ENCODE measurements around the gene MYO18B.

Gene MYO18B

GRCh38 chr22:25880524-25880923, 138.5 kb downstream of the MYO18B start:
- DNase-seq (ENCODE audit: low read depth in 1 of 2, low spot score in 1 of 2), result no peak
- H3K27ac ChIP-seq (replicated peaks), result no peak overlapping the region
- H3K4me3 ChIP-seq (replicated peaks; ENCODE audit: insufficient read depth, low read length), result no peak overlapping the region
- no peak for TF ChIP-seq SPI1 (IDR thresholded peaks at IDR 0.05; ENCODE audit: borderline replicate concordance, low read depth)
- TF ChIP-seq, protein P1, sequence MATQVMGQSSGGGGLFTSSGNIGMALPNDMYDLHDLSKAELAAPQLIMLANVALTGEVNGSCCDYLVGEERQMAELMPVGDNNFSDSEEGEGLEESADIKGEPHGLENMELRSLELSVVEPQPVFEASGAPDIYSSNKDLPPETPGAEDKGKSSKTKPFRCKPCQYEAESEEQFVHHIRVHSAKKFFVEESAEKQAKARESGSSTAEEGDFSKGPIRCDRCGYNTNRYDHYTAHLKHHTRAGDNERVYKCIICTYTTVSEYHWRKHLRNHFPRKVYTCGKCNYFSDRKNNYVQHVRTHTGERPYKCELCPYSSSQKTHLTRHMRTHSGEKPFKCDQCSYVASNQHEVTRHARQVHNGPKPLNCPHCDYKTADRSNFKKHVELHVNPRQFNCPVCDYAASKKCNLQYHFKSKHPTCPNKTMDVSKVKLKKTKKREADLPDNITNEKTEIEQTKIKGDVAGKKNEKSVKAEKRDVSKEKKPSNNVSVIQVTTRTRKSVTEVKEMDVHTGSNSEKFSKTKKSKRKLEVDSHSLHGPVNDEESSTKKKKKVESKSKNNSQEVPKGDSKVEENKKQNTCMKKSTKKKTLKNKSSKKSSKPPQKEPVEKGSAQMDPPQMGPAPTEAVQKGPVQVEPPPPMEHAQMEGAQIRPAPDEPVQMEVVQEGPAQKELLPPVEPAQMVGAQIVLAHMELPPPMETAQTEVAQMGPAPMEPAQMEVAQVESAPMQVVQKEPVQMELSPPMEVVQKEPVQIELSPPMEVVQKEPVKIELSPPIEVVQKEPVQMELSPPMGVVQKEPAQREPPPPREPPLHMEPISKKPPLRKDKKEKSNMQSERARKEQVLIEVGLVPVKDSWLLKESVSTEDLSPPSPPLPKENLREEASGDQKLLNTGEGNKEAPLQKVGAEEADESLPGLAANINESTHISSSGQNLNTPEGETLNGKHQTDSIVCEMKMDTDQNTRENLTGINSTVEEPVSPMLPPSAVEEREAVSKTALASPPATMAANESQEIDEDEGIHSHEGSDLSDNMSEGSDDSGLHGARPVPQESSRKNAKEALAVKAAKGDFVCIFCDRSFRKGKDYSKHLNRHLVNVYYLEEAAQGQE (IDR thresholded peaks at IDR 0.05; ENCODE audit: insufficient replicate concordance, low read depth), result no peak
- TF ChIP-seq GABPA (IDR thresholded peaks at IDR 0.05; ENCODE audit: low read depth), result no peak
- no peak for TF ChIP-seq POLR2AphosphoS5 (IDR thresholded peaks at IDR 0.05; ENCODE audit: low read depth)
- TF ChIP-seq, protein P2, sequence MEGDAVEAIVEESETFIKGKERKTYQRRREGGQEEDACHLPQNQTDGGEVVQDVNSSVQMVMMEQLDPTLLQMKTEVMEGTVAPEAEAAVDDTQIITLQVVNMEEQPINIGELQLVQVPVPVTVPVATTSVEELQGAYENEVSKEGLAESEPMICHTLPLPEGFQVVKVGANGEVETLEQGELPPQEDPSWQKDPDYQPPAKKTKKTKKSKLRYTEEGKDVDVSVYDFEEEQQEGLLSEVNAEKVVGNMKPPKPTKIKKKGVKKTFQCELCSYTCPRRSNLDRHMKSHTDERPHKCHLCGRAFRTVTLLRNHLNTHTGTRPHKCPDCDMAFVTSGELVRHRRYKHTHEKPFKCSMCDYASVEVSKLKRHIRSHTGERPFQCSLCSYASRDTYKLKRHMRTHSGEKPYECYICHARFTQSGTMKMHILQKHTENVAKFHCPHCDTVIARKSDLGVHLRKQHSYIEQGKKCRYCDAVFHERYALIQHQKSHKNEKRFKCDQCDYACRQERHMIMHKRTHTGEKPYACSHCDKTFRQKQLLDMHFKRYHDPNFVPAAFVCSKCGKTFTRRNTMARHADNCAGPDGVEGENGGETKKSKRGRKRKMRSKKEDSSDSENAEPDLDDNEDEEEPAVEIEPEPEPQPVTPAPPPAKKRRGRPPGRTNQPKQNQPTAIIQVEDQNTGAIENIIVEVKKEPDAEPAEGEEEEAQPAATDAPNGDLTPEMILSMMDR (IDR thresholded peaks at IDR 0.05; ENCODE audit: insufficient read depth, low read length), result no peak
- H3K27me3 ChIP-seq (ENCODE audit: insufficient read depth, poor library complexity, severe bottlenecking), result peaks cover 2% of the 10 kb centered on the region

GRCh38 chr22:25881210-25881755, 139.3 kb downstream of the MYO18B start:
- DNase-seq (ENCODE audit: low read depth in 1 of 2, low spot score in 1 of 2), result no peak
- Histone ChIP-seq H3K27ac (replicated peaks) (no peak overlapping the region), H3K27me3 (ENCODE audit: insufficient read depth, poor library complexity, severe bottlenecking) (peaks cover 2% of the 10 kb centered on the region), H3K4me3 (replicated peaks; ENCODE audit: insufficient read depth, low read length) (no peak overlapping the region)
- TF ChIP-seq POLR2AphosphoS5 (IDR thresholded peaks at IDR 0.05; ENCODE audit: low read depth) (no peak), SPI1 (IDR thresholded peaks at IDR 0.05; ENCODE audit: borderline replicate concordance, low read depth) (no peak), GABPA (IDR thresholded peaks at IDR 0.05; ENCODE audit: low read depth) (no peak)
- TF ChIP-seq, protein P2 (IDR thresholded peaks at IDR 0.05; ENCODE audit: insufficient read depth, low read length), result no peak
- TF ChIP-seq, protein P1 (IDR thresholded peaks at IDR 0.05; ENCODE audit: insufficient replicate concordance, low read depth), result no peak

DNA sequence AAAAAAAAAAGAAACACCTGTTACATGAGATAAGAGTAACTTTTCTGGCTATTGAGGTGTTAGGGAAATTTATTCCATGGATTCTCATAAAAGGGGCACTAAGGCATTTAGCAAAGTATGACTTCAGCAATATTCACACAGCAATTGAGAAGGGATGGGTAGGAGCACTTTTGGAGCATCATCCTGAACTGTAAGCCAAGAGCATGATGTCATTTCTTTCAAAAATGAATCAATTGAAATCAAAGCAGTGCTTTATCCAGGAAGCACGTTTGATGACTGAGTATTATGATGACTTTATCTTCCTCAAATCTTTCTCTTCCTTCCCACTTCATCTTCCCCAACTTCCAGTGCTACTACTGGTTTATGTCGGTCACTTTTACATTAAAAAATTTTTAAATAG, 140.4 kb downstream of the MYO18B start:
- peaks cover 2% of the 10 kb centered on the region for H3K27me3 ChIP-seq (ENCODE audit: insufficient read depth, poor library complexity, severe bottlenecking)
- no peak overlapping the region for H3K4me3 ChIP-seq (replicated peaks; ENCODE audit: insufficient read depth, low read length)
- TF ChIP-seq POLR2AphosphoS5 (IDR thresholded peaks at IDR 0.05; ENCODE audit: low read depth) (no peak), SPI1 (IDR thresholded peaks at IDR 0.05; ENCODE audit: borderline replicate concordance, low read depth) (no peak), GABPA (IDR thresholded peaks at IDR 0.05; ENCODE audit: low read depth) (no peak)
- TF ChIP-seq, protein P1 (IDR thresholded peaks at IDR 0.05; ENCODE audit: insufficient replicate concordance, low read depth), result no peak
- TF ChIP-seq, protein P2 (IDR thresholded peaks at IDR 0.05; ENCODE audit: insufficient read depth, low read length), result no peak
- no peak overlapping the region for H3K27ac ChIP-seq (replicated peaks)
- no peak for DNase-seq (ENCODE audit: low read depth in 1 of 2, low spot score in 1 of 2)
